ENCODE measurements around the gene HTR1D.
A peak's percentile ranks its signal among the peaks of the same experiment; 100 is the strongest.
"Not testable (repeated sequence)": the region's sequence is repeated elsewhere in the genome, so short reads cannot be mapped to it uniquely, and the experiment has no call there.

The HTR1D gene

DNA sequence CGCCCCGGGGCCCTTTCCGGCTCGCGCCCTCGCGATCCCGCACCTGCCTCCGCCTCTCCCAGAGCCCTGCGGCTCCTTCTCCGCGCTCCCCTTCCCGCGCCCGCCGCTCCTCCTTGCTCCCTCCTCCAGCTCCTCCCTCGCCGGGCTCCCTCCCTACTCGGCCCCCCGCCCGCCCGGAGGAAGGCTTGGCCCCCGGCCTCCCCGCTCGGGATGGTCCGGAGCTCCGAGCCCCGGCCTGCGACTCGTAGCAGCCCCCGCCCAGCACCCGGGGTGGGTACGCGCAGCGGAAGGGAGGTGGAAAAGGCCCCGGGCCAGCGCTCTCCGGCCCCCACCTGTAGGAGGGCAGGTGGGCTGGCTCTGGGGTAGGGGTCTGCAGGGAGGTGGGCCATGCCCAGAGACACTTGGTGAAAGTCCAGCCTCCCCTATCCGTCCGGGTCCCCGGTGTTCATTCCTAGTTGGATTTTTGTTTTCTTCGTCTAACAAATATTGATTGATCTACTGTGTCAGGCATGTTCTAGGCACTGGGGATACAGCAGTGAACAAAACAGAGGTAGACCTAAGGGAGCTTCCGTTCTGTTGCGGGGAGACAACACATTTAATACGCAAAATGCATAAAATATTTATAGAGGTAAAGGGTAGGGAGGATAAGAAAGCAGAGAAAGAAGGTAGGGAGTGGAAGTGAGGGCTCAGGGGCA is at the start of gene HTR1D:
TSS of gene HTR1D (minus strand) at position 82 of the 695 bp plus-strand sequence. CDS start 23,283 bp downstream, outside the sequence.
- DNase-seq: peak; percentile 19

DNA sequence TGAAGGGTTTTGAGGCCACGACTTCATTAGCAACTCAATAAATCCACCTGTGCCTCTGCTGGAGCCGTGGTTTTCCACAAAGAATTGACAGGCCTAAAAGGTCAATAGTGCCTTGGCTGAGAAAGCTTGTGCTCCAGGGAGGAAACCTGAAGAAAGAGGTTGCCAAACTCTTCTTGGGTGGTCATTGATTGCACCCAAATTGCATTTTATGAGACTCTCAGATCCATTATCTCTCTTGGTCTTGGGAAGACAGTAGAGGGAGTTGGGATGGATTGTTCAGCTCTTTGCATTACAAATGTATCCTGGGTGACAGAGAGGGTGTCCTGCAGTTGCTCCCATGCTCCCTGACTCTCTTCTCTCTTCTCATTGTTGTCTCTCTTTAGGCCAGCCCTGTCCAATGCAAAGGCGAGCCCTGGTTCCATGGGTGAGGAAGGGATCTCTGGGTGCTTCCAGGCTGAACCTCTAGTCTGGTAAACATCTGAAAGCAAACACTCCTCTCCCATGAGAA is 46.1 kb upstream of the HTR1D start:
- no peak for DNase-seq

- DNase-seq: not testable (repeated sequence)
Measured at GRCh38 chr1:23258082-23258481, 40.8 kb upstream of the HTR1D start.

GRCh38 chr1:23257371-23257770 is 40.1 kb upstream of the HTR1D start:
- DNase-seq: not testable (repeated sequence)

GRCh38 chr1:23254584-23254983 is 37.3 kb upstream of the HTR1D start:
- DNase-seq: no peak

DNA sequence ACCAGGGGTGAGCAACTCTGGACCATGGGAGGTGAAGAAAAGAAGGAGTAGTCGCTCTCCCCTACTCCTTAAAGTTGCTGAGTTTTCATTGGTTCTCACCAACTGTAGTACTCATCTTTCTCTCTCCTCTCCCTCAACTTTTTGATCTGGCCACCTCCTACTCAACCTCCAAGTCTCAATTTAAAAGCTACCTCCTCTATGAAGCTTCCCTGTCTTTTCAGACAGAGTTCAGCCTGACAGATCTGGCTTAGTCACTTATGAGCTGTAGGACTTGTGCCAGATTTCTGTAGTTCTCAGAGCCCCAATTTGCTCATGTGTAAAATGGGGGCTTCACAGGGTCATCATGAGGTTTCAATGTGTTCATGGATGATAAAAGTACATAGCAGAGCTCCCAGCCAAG is 34.5 kb upstream of the HTR1D start:
- no peak for DNase-seq

GRCh38 chr1:23249787-23250454 is 32.6 kb upstream of the HTR1D start:
- no peak for DNase-seq

- DNase-seq: no peak
Measured at GRCh38 chr1:23247276-23247675, 30.0 kb upstream of the HTR1D start.

GRCh38 chr1:23246274-23246673 is 29.0 kb upstream of the HTR1D start:
- DNase-seq: no peak

DNA sequence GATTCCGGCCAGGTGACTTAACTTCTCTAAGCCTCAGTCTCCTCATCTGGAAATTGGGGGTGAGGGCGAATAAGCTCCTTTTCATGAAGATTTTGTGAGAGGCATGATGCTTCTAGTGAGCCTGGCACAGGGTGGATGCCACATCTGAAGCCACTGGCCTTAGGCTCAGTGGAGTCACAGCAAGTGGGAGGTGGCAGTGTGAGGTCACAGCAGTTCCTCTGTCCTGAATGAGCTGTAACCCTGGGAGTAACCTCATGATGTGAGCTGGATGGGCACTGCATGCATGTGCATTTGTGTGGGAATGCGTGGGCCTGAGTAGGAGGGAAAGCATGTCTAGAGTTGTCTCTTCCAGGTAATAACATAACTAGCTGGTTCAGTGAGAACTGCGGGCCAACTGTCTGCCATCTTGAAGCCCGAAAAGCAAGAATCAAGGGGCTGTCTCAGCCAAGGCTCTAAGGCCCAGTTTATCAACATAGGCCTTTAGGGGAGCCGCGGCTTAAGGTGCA is 27.0 kb upstream of the HTR1D start:
- no peak for DNase-seq

DNA sequence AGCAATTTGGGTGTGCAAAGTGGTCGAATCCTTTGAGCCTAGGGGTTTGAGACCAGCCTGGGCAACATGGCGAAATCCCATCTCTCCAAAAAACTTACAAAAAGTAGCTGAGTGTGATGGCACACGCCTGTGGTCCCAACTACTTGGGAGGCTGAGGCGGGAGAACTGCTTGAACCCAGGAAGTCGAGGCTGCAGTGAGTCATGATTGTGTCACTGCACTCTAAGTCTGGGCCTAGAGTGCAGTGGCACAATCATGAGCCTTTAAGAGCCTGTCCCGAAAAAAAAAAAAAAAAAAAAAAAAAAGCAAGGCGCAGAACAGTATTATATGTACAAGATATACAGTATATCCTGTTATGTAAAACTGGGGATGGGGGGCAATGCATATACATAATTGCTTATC is 25.1 kb upstream of the HTR1D start:
- DNase-seq: no peak

- no peak for DNase-seq
Measured at GRCh38 chr1:23239638-23240295, 22.5 kb upstream of the HTR1D start.

DNA sequence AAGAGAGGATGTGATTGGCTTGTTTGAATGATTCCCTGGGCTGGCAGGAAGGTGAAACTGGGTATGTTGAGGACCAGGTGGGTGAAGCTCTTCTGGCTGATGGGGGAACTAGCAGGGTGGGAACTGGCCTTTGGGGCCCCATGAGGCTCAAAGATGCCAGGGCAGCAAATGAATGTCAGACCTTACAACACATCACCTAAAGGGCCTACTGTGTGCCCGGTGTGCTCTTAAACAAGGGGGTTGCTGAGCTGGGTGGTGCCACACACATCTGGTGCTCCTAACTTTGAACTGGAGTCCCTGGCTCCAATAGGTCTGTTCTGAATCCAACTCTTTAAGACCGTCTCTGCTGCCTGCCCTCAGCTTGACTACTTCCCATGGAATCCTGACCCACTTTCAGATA is 21.3 kb upstream of the HTR1D start:
- DNase-seq: no peak

DNA sequence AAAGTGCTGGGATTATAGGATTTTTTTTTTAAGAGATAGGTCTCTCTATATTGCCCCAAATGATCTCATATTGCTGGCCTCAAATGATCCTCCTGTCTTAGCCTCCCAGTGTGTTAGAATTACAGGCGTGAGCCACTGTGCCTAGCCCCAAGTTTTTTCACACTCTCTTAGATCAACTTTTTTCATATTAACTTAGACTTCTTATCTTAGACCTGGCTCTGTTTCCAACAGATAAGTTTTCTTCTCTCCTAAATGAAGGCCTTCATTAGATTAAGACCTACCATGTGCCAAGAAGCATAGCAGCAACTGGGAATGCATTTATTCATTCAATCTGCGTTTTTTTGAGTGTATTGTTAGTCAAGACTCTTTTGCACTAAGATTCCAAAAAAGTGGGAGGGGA is 20.2 kb upstream of the HTR1D start:
- DNase-seq: no peak

- no peak for DNase-seq
Measured at GRCh38 chr1:23227806-23228205, 10.5 kb upstream of the HTR1D start.

DNA sequence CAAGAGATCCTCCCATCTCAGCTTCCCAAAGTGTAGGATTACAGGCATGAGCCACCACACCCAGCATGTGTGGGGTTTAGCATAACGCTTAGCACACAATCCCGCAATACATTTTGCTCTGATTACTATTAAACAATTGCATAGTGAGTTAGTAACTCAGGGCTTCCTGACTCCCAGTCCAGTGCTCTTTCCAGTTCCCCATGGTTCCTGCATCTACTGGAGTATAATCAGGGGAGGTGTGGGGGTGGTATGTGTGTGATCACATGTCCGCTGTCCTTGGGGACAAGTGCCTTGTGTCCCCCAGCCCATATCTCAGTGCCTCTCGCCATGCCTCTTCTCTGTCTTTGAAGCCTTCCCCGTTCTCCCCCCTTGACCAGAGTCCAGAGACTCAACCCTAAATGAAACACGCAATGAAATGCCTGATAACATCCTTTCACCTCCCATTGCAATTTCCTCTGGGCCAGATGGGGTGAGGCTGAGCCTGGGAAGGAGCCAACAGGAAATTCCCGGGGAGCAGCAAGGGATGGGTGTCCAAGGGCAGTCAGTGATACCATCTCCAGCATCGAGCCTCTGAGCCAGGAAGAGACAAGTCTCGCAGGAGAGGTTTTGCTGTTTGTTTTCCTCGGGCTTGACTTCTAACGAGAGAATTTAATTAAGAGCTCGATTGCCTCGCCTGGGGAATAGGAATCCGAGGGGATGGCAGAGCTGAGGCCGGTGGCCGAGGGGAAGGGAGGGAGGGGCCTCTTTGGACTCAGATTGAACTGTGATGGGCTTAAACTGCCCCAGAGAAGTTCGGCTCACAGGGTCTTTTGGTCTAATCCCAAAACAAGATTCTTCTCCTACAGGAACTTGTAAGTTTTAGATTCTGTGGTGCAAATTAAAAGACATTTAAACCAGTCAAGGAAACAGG is 7.7 kb upstream of the HTR1D start:
- DNase-seq: no peak

- DNase-seq: not testable (repeated sequence)
Measured at GRCh38 chr1:23223963-23224362, 6.7 kb upstream of the HTR1D start.

DNA sequence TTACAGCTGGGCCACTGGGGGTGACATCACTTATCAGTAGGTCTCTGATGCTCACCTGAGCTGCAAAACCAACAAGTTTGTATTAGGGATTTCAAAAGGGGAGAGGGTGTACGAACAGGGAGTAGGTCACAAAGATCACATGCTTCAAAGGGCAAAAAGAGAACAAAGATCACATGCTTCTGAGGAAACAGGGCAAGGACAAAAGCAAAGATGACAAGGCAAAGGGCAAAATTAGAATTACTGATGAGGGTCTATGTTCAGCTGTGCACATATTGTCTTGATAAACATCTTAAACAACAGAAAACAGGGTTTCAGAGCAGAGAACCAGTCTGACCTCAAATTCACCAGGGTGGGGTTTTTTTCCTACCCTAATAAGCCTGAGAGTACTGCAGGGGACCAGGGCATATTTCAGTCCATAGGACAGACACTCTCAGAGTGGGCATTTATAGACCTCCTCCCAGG is 6.2 kb upstream of the HTR1D start:
- not testable (repeated sequence) for DNase-seq

- no peak for DNase-seq
Measured at GRCh38 chr1:23222742-23223141, 5.4 kb upstream of the HTR1D start.

DNA sequence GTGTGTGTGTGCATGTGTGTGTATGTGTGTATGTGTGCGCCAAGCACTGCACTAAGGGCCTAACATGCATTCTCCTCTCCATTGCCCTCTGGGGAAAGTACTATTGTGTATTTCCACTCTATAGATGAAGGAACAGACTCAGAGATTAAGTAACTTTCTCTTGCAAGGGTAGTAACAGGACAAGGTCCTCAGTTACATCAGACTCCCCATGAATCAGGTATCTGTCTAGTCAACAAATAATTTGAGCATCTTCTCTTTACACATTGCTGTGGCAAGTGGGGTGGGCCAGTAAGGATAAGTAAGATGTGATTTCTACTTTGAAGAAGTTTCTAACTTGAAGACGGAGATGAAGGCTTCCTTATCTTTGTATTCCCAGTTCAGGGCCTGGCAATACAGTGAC is 5.0 kb upstream of the HTR1D start:
- DNase-seq: no peak

GRCh38 chr1:23221107-23221506 is 3.8 kb upstream of the HTR1D start:
- DNase-seq: no peak

- DNase-seq: no peak
Measured at GRCh38 chr1:23216771-23217420, 406 bp downstream of the HTR1D start.

All from NCI-H510A (cell line).